Measurements from ENCODE around the gene LIPM.

The LIPM gene

GRCh38 chr10:88764110-88764509, 38.4 kb upstream of the LIPM start:
- no peak for TF ChIP-seq TEAD4 (IDR thresholded peaks at IDR 0.05)
- TF ChIP-seq RAD21 (IDR thresholded peaks at IDR 0.05; ENCODE audit: low read depth), result no peak
- no peak for TF ChIP-seq EP300 (IDR thresholded peaks at IDR 0.05; ENCODE audit: borderline replicate concordance)

DNA sequence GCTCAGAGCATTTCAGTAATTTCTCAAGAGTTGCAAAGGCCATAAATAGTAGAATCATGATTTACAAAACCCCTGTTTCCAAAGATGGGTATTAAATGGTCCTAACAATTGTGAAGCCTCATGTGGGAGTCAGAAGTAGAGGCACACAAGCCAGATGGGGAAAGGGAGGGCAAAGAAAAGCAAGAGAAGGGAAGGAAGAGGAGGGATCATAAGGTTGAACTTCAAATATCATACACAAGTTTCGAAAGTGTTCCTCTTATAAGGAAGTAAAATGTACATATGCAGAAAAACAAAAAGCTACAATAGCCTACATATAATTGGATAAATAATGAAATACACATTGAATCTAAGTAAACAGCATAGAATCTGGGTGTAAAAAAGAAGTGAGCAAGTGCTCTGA, 36.7 kb upstream of the LIPM start:
- TF ChIP-seq NFIC (IDR thresholded peaks at IDR 0.05) (no peak), RAD21 (IDR thresholded peaks at IDR 0.05; ENCODE audit: low read depth) (no peak), TAF1 (IDR thresholded peaks at IDR 0.05; ENCODE audit: low read depth) (no peak), TCF12 (IDR thresholded peaks at IDR 0.05; ENCODE audit: low read depth) (no peak), MAX (IDR thresholded peaks at IDR 0.05) (no peak), FOXM1 (IDR thresholded peaks at IDR 0.05; ENCODE audit: borderline replicate concordance, low read depth) (no peak), CREB1 (IDR thresholded peaks at IDR 0.05; ENCODE audit: low read depth) (no peak), EGR1 (IDR thresholded peaks at IDR 0.05) (no peak), REST (IDR thresholded peaks at IDR 0.05; ENCODE audit: low read depth) (no peak), CEBPB (IDR thresholded peaks at IDR 0.05) (no peak), EP300 (IDR thresholded peaks at IDR 0.05; ENCODE audit: borderline replicate concordance) (no peak), YY1 (IDR thresholded peaks at IDR 0.05; ENCODE audit: low read depth) (no peak), TEAD4 (IDR thresholded peaks at IDR 0.05) (no peak), ZBTB7A (IDR thresholded peaks at IDR 0.05; ENCODE audit: low read depth) (no peak)
- TF ChIP-seq, protein P1, sequence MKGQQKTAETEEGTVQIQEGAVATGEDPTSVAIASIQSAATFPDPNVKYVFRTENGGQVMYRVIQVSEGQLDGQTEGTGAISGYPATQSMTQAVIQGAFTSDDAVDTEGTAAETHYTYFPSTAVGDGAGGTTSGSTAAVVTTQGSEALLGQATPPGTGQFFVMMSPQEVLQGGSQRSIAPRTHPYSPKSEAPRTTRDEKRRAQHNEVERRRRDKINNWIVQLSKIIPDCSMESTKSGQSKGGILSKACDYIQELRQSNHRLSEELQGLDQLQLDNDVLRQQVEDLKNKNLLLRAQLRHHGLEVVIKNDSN (IDR thresholded peaks at IDR 0.05), result no peak

DNA sequence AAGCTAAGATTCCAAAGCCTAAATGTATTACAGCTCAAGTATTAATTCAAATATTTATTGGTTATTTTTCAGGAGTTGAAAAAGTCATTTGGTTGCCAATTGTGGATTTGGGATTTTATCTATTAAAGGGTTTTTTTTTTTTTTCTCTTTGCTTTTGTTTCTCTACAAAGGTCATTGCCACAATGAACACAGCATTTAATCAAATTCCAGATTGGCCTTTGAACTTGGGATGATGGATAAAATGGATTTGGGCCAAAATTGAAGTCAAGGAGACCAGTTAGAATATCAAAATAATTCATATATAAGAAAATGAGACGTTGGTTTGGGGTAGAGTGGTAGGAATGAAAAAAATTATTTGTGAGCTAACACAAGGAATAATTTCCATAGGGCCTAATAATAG, 33.1 kb upstream of the LIPM start:
- no peak for TF ChIP-seq NFIC (IDR thresholded peaks at IDR 0.05)
- TF ChIP-seq MAX (IDR thresholded peaks at IDR 0.05), result no peak
- TF ChIP-seq REST (IDR thresholded peaks at IDR 0.05; ENCODE audit: low read depth), result no peak
- no peak for TF ChIP-seq CEBPB (IDR thresholded peaks at IDR 0.05)
- no peak for TF ChIP-seq CREB1 (IDR thresholded peaks at IDR 0.05; ENCODE audit: low read depth)
- no peak for TF ChIP-seq EP300 (IDR thresholded peaks at IDR 0.05; ENCODE audit: borderline replicate concordance)
- TF ChIP-seq RAD21 (IDR thresholded peaks at IDR 0.05; ENCODE audit: low read depth), result no peak
- TF ChIP-seq ZBTB7A (IDR thresholded peaks at IDR 0.05; ENCODE audit: low read depth), result no peak
- TF ChIP-seq YY1 (IDR thresholded peaks at IDR 0.05; ENCODE audit: low read depth), result no peak
- no peak for TF ChIP-seq TEAD4 (IDR thresholded peaks at IDR 0.05)
- no peak for TF ChIP-seq FOXM1 (IDR thresholded peaks at IDR 0.05; ENCODE audit: borderline replicate concordance, low read depth)
- TF ChIP-seq TAF1 (IDR thresholded peaks at IDR 0.05; ENCODE audit: low read depth), result no peak
- TF ChIP-seq EGR1 (IDR thresholded peaks at IDR 0.05), result no peak
- TF ChIP-seq, protein P1 (IDR thresholded peaks at IDR 0.05), result no peak

DNA sequence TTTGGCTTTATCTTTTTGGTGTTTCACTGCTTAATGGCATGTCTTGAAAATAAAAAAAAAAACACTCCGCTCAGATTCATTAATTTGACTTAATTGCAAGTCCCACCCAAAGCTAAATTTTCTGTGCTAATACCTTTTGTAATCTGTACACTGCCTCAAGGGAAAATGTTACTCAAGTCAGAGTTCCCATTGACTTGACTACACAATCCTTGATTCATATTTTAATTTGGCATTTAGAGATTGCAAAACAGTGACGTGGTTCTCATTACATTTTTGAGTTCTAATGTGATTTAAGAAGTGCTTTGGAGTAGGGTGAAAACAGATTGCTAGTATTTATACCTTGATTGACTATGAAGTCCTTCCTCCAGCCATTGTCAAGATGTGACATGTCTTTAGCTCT, 21.3 kb upstream of the LIPM start:
- TF ChIP-seq TAF1 (IDR thresholded peaks at IDR 0.05; ENCODE audit: low read depth), result no peak

GRCh38 chr10:88782222-88782621, 20.3 kb upstream of the LIPM start:
- TF ChIP-seq EP300 (IDR thresholded peaks at IDR 0.05; ENCODE audit: borderline replicate concordance) (no peak), TCF12 (IDR thresholded peaks at IDR 0.05; ENCODE audit: low read depth) (no peak), FOXM1 (IDR thresholded peaks at IDR 0.05; ENCODE audit: borderline replicate concordance, low read depth) (no peak), RAD21 (IDR thresholded peaks at IDR 0.05; ENCODE audit: low read depth) (no peak), NFIC (IDR thresholded peaks at IDR 0.05) (no peak), MAX (IDR thresholded peaks at IDR 0.05) (no peak), TEAD4 (IDR thresholded peaks at IDR 0.05) (no peak), EGR1 (IDR thresholded peaks at IDR 0.05) (no peak), CEBPB (IDR thresholded peaks at IDR 0.05) (no peak), YY1 (IDR thresholded peaks at IDR 0.05; ENCODE audit: low read depth) (no peak), TAF1 (IDR thresholded peaks at IDR 0.05; ENCODE audit: low read depth) (no peak), ZBTB7A (IDR thresholded peaks at IDR 0.05; ENCODE audit: low read depth) (no peak)

GRCh38 chr10:88783724-88784123, 18.8 kb upstream of the LIPM start:
- TF ChIP-seq CEBPB (IDR thresholded peaks at IDR 0.05) (no peak), YY1 (IDR thresholded peaks at IDR 0.05; ENCODE audit: low read depth) (no peak), CREB1 (IDR thresholded peaks at IDR 0.05; ENCODE audit: low read depth) (no peak), RAD21 (IDR thresholded peaks at IDR 0.05; ENCODE audit: low read depth) (no peak), FOXM1 (IDR thresholded peaks at IDR 0.05; ENCODE audit: borderline replicate concordance, low read depth) (no peak), TEAD4 (IDR thresholded peaks at IDR 0.05) (no peak), MAX (IDR thresholded peaks at IDR 0.05) (no peak), ZBTB7A (IDR thresholded peaks at IDR 0.05; ENCODE audit: low read depth) (no peak), NFIC (IDR thresholded peaks at IDR 0.05) (no peak), TAF1 (IDR thresholded peaks at IDR 0.05; ENCODE audit: low read depth) (no peak)
- TF ChIP-seq, protein P1 (IDR thresholded peaks at IDR 0.05), result no peak

All from Ishikawa (cell line).